Activated CD8-positive, alpha-beta memory T cell treated with anti-CD3 and anti-CD28 coated beads, Interleukin-2, amount 10 ng/mL, durations not matched to agents 7 days and 5 days (primary cell): ENCODE data around the gene BEX5. TPM values are rescaled to one million over a fixed set of nuclear protein-coding genes. Genes with fewer than 3 reads are reported as not detected.

Source experiments
- ATAC-seq: fragments of 150-1000 bp; cut with Tn5 transposase; one replicate; pipeline ENCODE4 v1.10.0; 2021; ENCODE audit warnings: moderate library complexity
- CTCF ChIA-PET: fragments of 350-600 bp; sonication (Branson Sonifier 250); formaldehyde crosslinking; loops from one replicate; lab custom pipeline; 2021; ENCODE audit warnings: antibody characterized with exemption; lab: Charles Lee
- DNase-seq: peaks from one replicate; pipeline ENCODE4 v3.0.0-alpha.2; 2020
- H3K27ac Mint-ChIP-seq: one replicate; pipeline ENCODE4 v1.8.0; 2021; ENCODE audit warnings: mild to moderate bottlenecking, mixed read lengths
- H3K27me3 Mint-ChIP-seq: one replicate; pipeline ENCODE4 v1.8.0; 2021; ENCODE audit warnings: mixed read lengths
- H3K36me3 Mint-ChIP-seq: one replicate; pipeline ENCODE4 v1.8.0; 2021; ENCODE audit warnings: mild to moderate bottlenecking, mixed read lengths
- H3K4me1 Mint-ChIP-seq: one replicate; pipeline ENCODE4 v1.8.0; 2021; ENCODE audit warnings: mixed read lengths
- H3K4me3 Mint-ChIP-seq: one replicate; pipeline ENCODE4 v1.8.0; 2021; ENCODE audit warnings: mild to moderate bottlenecking, moderate library complexity, mixed read lengths
- H3K9me3 Mint-ChIP-seq: one replicate; pipeline ENCODE4 v1.8.0; 2022; ENCODE audit warnings: low read depth, mixed read lengths
- total RNA-seq, 2 experiments: library from RNA; stranded (reverse); gene quantifications; one replicate each; pipeline ENCODE4 v1.2.3, GENCODE V29; 2021

BEX5 gene
- total RNA-seq, 2 experiments from 2014 or later, result 2.1 to 2.4 TPM

DNA sequence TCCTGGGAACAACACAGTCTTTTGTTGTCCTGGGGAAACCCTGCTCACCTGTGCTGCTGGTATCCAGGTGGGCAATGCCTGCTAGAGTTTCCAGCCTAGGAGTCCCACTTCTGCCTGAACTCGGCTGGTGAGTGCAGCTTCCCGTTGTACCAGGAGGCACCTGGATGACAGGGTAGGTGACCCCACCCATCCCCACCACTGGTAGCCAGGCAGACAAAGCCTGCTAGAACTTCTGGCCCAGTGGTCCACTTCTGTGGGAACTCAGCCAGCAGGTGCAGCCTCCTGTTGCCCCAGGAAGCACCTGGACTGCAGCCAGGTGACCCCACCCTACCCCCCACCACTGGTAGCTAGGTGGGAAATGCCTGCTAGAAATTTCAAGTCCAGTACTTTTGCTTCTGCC, 40.0 kb downstream of the BEX5 start:
- DNase-seq, result no peak
- no peaks in the 10 kb centered on the region for H3K9me3 Mint-ChIP-seq
- H3K4me1 Mint-ChIP-seq, result no peaks in the 10 kb centered on the region
- no peak for ATAC-seq
- no peak overlapping the region for H3K27ac Mint-ChIP-seq
- H3K4me3 Mint-ChIP-seq, result no peak overlapping the region
- CTCF ChIA-PET, result no interaction called here
- H3K36me3 Mint-ChIP-seq, result no peaks in the 10 kb centered on the region
- no peaks in the 10 kb centered on the region for H3K27me3 Mint-ChIP-seq

DNA sequence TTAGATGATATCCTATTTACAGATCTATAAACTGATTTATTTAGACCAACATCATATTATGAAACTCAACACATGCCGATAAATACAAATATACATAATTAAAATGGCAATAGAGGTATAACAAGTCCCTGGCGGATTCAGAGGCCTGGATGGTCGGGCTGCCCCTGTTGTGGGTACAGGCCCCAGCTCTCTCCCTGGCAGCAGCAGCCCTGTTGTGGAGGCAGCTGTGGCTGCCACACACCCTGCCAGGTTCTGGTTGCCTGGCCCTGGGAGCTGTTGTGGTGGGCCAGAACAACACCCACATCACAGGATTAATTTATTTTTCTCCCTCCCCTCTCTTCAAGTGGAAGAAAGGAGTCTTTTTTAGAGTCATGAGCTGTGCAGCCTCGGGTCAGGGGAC, 42.4 kb downstream of the BEX5 start:
- DNase-seq (no peak), ATAC-seq (no peak)
- Mint-ChIP-seq H3K27me3 (no peaks in the 10 kb centered on the region), H3K4me1 (no peaks in the 10 kb centered on the region), H3K27ac (no peak overlapping the region), H3K36me3 (no peaks in the 10 kb centered on the region), H3K4me3 (no peak overlapping the region), H3K9me3 (no peaks in the 10 kb centered on the region)
- CTCF ChIA-PET, result no interaction called here

Other genes with a start within 250 kb of the BEX5 start
- 1 to 10 TPM; 1.6 to 3.6 TPM for gene ZMAT1, start 223.9 kb downstream of the BEX5 start, total RNA-seq
- gene TCEAL2, start 30.3 kb downstream of the BEX5 start, total RNA-seq, result not detected
- not detected for gene TCEAL6, start 13.5 kb downstream of the BEX5 start, total RNA-seq
- not detected for gene TCP11X1, start 59.3 kb upstream of the BEX5 start, total RNA-seq
- gene NXF2, start 91.2 kb upstream of the BEX5 start, total RNA-seq, result not detected